MM.1S (cell line): ENCODE measurements around the gene COL3A1.

ENCODE experiments used
- CTCF ChIP-seq: fragments of 300-600 bp; sonication (generic); IDR thresholded peaks from 2 replicates; pipeline ENCODE4 v1.5.1; 2016; ENCODE audit warnings: antibody characterized with exemption, low read length, mixed read lengths
- EZH2 ChIP-seq: fragments of 300-600 bp; sonication (generic); optimal IDR thresholded peaks from 2 replicates; pipeline ENCODE3; 2017; ENCODE audit warnings: low read depth, mild to moderate bottlenecking, antibody characterized with exemption, low read length, mixed read lengths
- EZH2phosphoT487 ChIP-seq: fragments of 300-600 bp; sonication (generic); IDR thresholded peaks from 2 replicates; pipeline ENCODE4 v1.6.1; 2018; ENCODE audit warnings: antibody characterized with exemption, low read length

- no peak for TF ChIP-seq CTCF
- TF ChIP-seq EZH2: no peak
- TF ChIP-seq EZH2phosphoT487: no peak
Measured at GRCh38 chr2:188973641-188974040, 532 bp upstream of the COL3A1 start.
